HepG2 (cell line): ENCODE results near the gene AEBP1. TPM values are rescaled to one million over a fixed set of nuclear protein-coding genes. Genes with fewer than 3 reads are reported as not detected.

ENCODE experiments used
- ATAD3A ChIP-seq: sonication (generic); formaldehyde crosslinking; IDR thresholded peaks from 2 replicates; pipeline ENCODE4 v1.4.0; 2020; ENCODE audit warnings: missing genetic modification reagents
- ATF1 ChIP-seq: IDR thresholded peaks from 2 replicates; pipeline ENCODE4 v1.6.1; 2016; ENCODE audit warnings: mild to moderate bottlenecking, control low read depth
- CREB1 ChIP-seq, 2 experiments: fragments of 450-650 bp in 1 of 2; IDR thresholded peaks; 2 replicates each; pipeline ENCODE4 v1.6.1; 2016 to 2017; ENCODE audit warnings: control low read depth in 1 of 2, mild to moderate bottlenecking in 1 of 2, missing compliant biosample characterization in 1 of 2, missing genetic modification characterization in 1 of 2
- DRAP1 ChIP-seq: IDR thresholded peaks from 2 replicates; pipeline ENCODE4 v1.6.1; 2016; ENCODE audit warnings: missing genetic modification reagents, missing compliant biosample characterization
- FOXM1 ChIP-seq: sonication (generic); formaldehyde crosslinking; IDR thresholded peaks from 2 replicates; pipeline ENCODE4 v1.5.0; 2020; ENCODE audit warnings: missing genetic modification reagents
- KLF16 ChIP-seq, 2 experiments: sonication (generic) in 1 of 2; formaldehyde crosslinking in 1 of 2; IDR thresholded peaks; 2 replicates each; pipeline versions ENCODE4 v1.6.1 to v1.8.0; 2016 to 2023; ENCODE audit warnings: missing genetic modification reagents in 2 of 2, missing compliant biosample characterization in 1 of 2
- NFKBIZ ChIP-seq: IDR thresholded peaks from 2 replicates; pipeline ENCODE4 v1.6.1; 2018; ENCODE audit warnings: missing genetic modification reagents, missing compliant biosample characterization
- NR2C2 ChIP-seq: sonication (generic); formaldehyde crosslinking; IDR thresholded peaks from 2 replicates; pipeline ENCODE4 v1.4.0; 2020; ENCODE audit warnings: missing genetic modification reagents, mild to moderate bottlenecking, moderate library complexity, borderline replicate concordance
- NR3C1 ChIP-seq: sonication (generic); formaldehyde crosslinking; IDR thresholded peaks from 2 replicates; pipeline ENCODE4 v1.4.0; 2020; ENCODE audit warnings: missing genetic modification reagents
- ONECUT2 ChIP-seq: sonication (generic); formaldehyde crosslinking; IDR thresholded peaks from 2 replicates; pipeline ENCODE4 v1.4.0; 2020; ENCODE audit warnings: missing genetic modification reagents
- PAWR ChIP-seq: sonication (generic); formaldehyde crosslinking; IDR thresholded peaks from 2 replicates; pipeline ENCODE4 v1.4.0; 2020; ENCODE audit warnings: missing genetic modification reagents, mild to moderate bottlenecking, borderline replicate concordance
- PBX3 ChIP-seq: sonication (generic); formaldehyde crosslinking; IDR thresholded peaks from 2 replicates; pipeline ENCODE4 v1.8.1; 2023; ENCODE audit warnings: missing genetic modification reagents, inconsistent platforms, borderline replicate concordance
- ZBTB10 ChIP-seq: sonication (generic); formaldehyde crosslinking; IDR thresholded peaks from 2 replicates; pipeline ENCODE4 v1.4.0; 2020; ENCODE audit warnings: missing genetic modification reagents, borderline replicate concordance
- ZFP36L1 ChIP-seq: sonication (generic); formaldehyde crosslinking; IDR thresholded peaks from 2 replicates; pipeline ENCODE4 v1.8.0; 2022; ENCODE audit warnings: mild to moderate bottlenecking, missing genetic modification reagents, moderate library complexity
- ZNF275 ChIP-seq: sonication (generic); formaldehyde crosslinking; IDR thresholded peaks from 2 replicates; pipeline ENCODE4 v1.8.0; 2022; ENCODE audit warnings: missing genetic modification reagents, mild to moderate bottlenecking, inconsistent platforms, borderline replicate concordance
- ZNF280B ChIP-seq: sonication (generic); formaldehyde crosslinking; IDR thresholded peaks from 2 replicates; pipeline ENCODE4 v1.5.0; 2020; ENCODE audit warnings: missing genetic modification reagents, mild to moderate bottlenecking, borderline replicate concordance
- ZNF354B ChIP-seq: sonication (generic); formaldehyde crosslinking; IDR thresholded peaks from 2 replicates; pipeline ENCODE4 v1.8.0; 2022; ENCODE audit warnings: mild to moderate bottlenecking, missing genetic modification reagents
- ZNF543 ChIP-seq: sonication (generic); formaldehyde crosslinking; IDR thresholded peaks from 2 replicates; pipeline ENCODE4 v1.4.0; 2020; ENCODE audit warnings: mild to moderate bottlenecking, missing genetic modification reagents
- ZNF615 ChIP-seq: sonication (generic); formaldehyde crosslinking; IDR thresholded peaks from 2 replicates; pipeline ENCODE4 v1.5.0; 2020; ENCODE audit warnings: mild to moderate bottlenecking, missing genetic modification reagents, borderline replicate concordance
- ZNF703 ChIP-seq: sonication (generic); formaldehyde crosslinking; IDR thresholded peaks from 2 replicates; pipeline ENCODE4 v1.5.1; 2020; ENCODE audit warnings: missing genetic modification reagents, mild to moderate bottlenecking, moderate library complexity, borderline replicate concordance
- ZNF891 ChIP-seq: sonication (generic); formaldehyde crosslinking; IDR thresholded peaks from 2 replicates; pipeline ENCODE4 v1.5.0; 2020; ENCODE audit warnings: mild to moderate bottlenecking, missing genetic modification reagents
- polyA plus RNA-seq, 8 experiments: library from polyadenylated mRNA; depleted of rRNA in 3 of 8; stranded (reverse) in 7 of 8; unstranded in 1 of 8; fragments of >200 nt; fragmentation: Illumina TruSeq in 4 of 8; extraction: Trizol in 4 of 8; gene quantifications; 2 replicates each; pipeline versions ENCODE4 v1.2.1 to v1.2.3, GENCODE V29; 2011 to 2016; ENCODE audit warnings: low read depth in 4 of 8, missing spikeins in 1 of 8, mixed read lengths in 1 of 8; ENCODE audit not compliant: insufficient read depth in 1 of 8
- total RNA-seq, 5 experiments: library from RNA; depleted of rRNA; stranded (reverse); fragments of >200 nt; fragmentation: Illumina TruSeq; extraction: Trizol; gene quantifications; 2 replicates each; pipeline ENCODE4 v1.2.3, GENCODE V29; 2016; ENCODE audit warnings: low read depth in 1 of 5

Gene AEBP1
- total and polyA plus RNA-seq, 2 of the 13 experiments (the other 11 are each of a cell fraction or from before 2014, with no cell fraction given) = 0.22 to 0.55 TPM

GRCh38 chr7:44123190-44124003 is 19.3 kb downstream of the AEBP1 start, which contains the start of gene POLD2 (continued):
- TF ChIP-seq ATF1 (CRISPR knock-in tag) (0 out of 2 replicates have a peak, but pooled peaks have one; percentile 50), ZNF703 (CRISPR knock-in tag) (peak; percentile 53; the same call in 1 of the 2 replicates), DRAP1 (peak; percentile 85), NR3C1 (CRISPR knock-in tag) (no peak), ZNF280B (CRISPR knock-in tag) (peak; percentile 55; the same call in 1 of the 2 replicates), PBX3 (CRISPR knock-in tag) (0 out of 2 replicates have a peak, but pooled peaks have one; percentile 49), ZNF543 (CRISPR knock-in tag) (peak; percentile 90; the same call in 1 of the 2 replicates), ZNF891 (CRISPR knock-in tag) (peak; percentile 47; the same call in 1 of the 2 replicates), ZNF615 (CRISPR knock-in tag) (no peak), FOXM1 (CRISPR knock-in tag) (no peak), NFKBIZ (0 out of 2 replicates have a peak, but pooled peaks have one; percentile 26), PAWR (CRISPR knock-in tag) (no peak), KLF16 (CRISPR knock-in tag; IDR thresholded peaks at IDR 0.05) (peak in 1 of 2 experiments; percentile 47; a peak in 1 of 4 replicates), NR2C2 (CRISPR knock-in tag) (peak; percentile 67; the same call in 1 of the 2 replicates), ZNF275 (CRISPR knock-in tag) (0 out of 2 replicates have a peak, but pooled peaks have one; percentile 52), ZBTB10 (no peak), ATAD3A (CRISPR knock-in tag) (no peak), ZFP36L1 (CRISPR knock-in tag) (peak; percentile 64; the same call in 1 of the 2 replicates), ZNF354B (CRISPR knock-in tag) (no peak), CREB1 (IDR thresholded peaks at IDR 0.05) (peak; percentile 85), CREB1 (CRISPR knock-in tag; IDR thresholded peaks at IDR 0.05) (peak; percentile 79; the same call in 1 of the 2 replicates), ONECUT2 (CRISPR knock-in tag) (no peak)
